Fibroblast of lung (primary cell): ENCODE data around the gene UFC1. TPM values are rescaled to one million over a fixed set of nuclear protein-coding genes. Genes with fewer than 3 reads are reported as not detected.
"Not testable (repeated sequence)": the region's sequence is repeated elsewhere in the genome, so short reads cannot be mapped to it uniquely, and the experiment has no call there.

ENCODE experiments used
- DNase-seq, 2 donors: peaks; one replicate each; pipeline versions ENCODE4 v3.0.0 to v3.0.0-alpha.2; 2010; ENCODE audit warnings: low read depth in 2 of 2
- H2AFZ ChIP-seq: 2 replicates; pipeline ENCODE4 v1.5.1; 2012; ENCODE audit warnings: low read length, control low read depth, inconsistent platforms
- H3K27ac ChIP-seq: 2 replicates; pipeline ENCODE4 v1.5.1; 2011; ENCODE audit warnings: low read length, control low read depth; ENCODE audit not compliant: insufficient read depth
- H3K27me3 ChIP-seq: 2 replicates; pipeline ENCODE4 v1.5.1; 2011; ENCODE audit warnings: mild to moderate bottlenecking, low read length; ENCODE audit not compliant: control insufficient read depth, insufficient read depth
- H3K36me3 ChIP-seq: 2 replicates; pipeline ENCODE4 v1.5.1; 2011; ENCODE audit warnings: low read length; ENCODE audit not compliant: control insufficient read depth, insufficient read depth
- H3K4me1 ChIP-seq: 2 replicates; pipeline ENCODE4 v1.5.1; 2011; ENCODE audit warnings: low read length; ENCODE audit not compliant: control insufficient read depth, insufficient read depth; ENCODE audit errors: extremely low read depth
- H3K4me2 ChIP-seq: 2 replicates; pipeline ENCODE4 v1.5.1; 2011; ENCODE audit warnings: low read length, control low read depth; ENCODE audit not compliant: insufficient read depth; ENCODE audit errors: extremely low read depth
- H3K4me3 ChIP-seq, 4 experiments: fragments of 200-600 bp in 1 of 4; sonication (generic) in 1 of 4; replicated peaks in 1 of 4; 2 replicates each; pipeline ENCODE4 v1.5.1; 2011 to 2016; ENCODE audit warnings: low read length in 4 of 4, low read depth in 3 of 4, mild to moderate bottlenecking in 3 of 4, control low read depth in 2 of 4, inconsistent platforms in 1 of 4, mixed read lengths in 1 of 4; ENCODE audit not compliant: insufficient read depth in 1 of 4; ENCODE audit errors: control extremely low read depth in 1 of 4
- H3K79me2 ChIP-seq: 2 replicates; pipeline ENCODE4 v1.5.1; 2012; ENCODE audit warnings: mild to moderate bottlenecking, low read length, inconsistent platforms; ENCODE audit not compliant: control insufficient read depth, insufficient read depth
- H3K9ac ChIP-seq: 2 replicates; pipeline ENCODE4 v1.5.1; 2011; ENCODE audit warnings: mild to moderate bottlenecking, low read length, control low read depth; ENCODE audit not compliant: insufficient read depth
- H3K9me3 ChIP-seq: 2 replicates; pipeline ENCODE4 v1.5.1; 2012; ENCODE audit warnings: low read depth, low read length; ENCODE audit not compliant: control insufficient read depth, insufficient read depth
- H4K20me1 ChIP-seq: 2 replicates; pipeline ENCODE4 v1.5.1; 2011; ENCODE audit warnings: low read length; ENCODE audit not compliant: control insufficient read depth, insufficient read depth; ENCODE audit errors: extremely low read depth
- CTCF ChIP-seq, 2 donors: IDR thresholded peaks in 1 of 2; conservative IDR thresholded peaks in 1 of 2; 1 replicate in 1 of 2; 2 replicates in 1 of 2; pipeline ENCODE4 v1.5.1; 2011 to 2012; ENCODE audit warnings: low read length in 2 of 2, control low read depth in 1 of 2, inconsistent platforms in 1 of 2, low read depth in 1 of 2, mild to moderate bottlenecking in 1 of 2
- EZH2 ChIP-seq: IDR thresholded peaks from 2 replicates; pipeline ENCODE4 v1.5.1; 2012; ENCODE audit warnings: low read length, control low read depth, mild to moderate bottlenecking; ENCODE audit errors: missing control alignments
- polyA plus RNA-seq, 2 donors: library from polyadenylated mRNA; depleted of rRNA in 1 of 2; stranded (reverse) in 1 of 2; unstranded in 1 of 2; fragments of >200 nt; gene quantifications; 2 replicates each; pipeline ENCODE4 v1.2.1, GENCODE V29; 2011 to 2012; ENCODE audit warnings: missing spikeins in 1 of 2
- total RNA-seq: library from RNA; depleted of rRNA; stranded (reverse); fragments of >200 nt; gene quantifications from 2 replicates; pipeline ENCODE4 v1.2.1, GENCODE V29; 2014

UFC1 gene
- total and polyA plus RNA-seq, 2 donors (not counting 1 experiment from before 2014, with no cell fraction given): 87.0 to 154 TPM

DNA sequence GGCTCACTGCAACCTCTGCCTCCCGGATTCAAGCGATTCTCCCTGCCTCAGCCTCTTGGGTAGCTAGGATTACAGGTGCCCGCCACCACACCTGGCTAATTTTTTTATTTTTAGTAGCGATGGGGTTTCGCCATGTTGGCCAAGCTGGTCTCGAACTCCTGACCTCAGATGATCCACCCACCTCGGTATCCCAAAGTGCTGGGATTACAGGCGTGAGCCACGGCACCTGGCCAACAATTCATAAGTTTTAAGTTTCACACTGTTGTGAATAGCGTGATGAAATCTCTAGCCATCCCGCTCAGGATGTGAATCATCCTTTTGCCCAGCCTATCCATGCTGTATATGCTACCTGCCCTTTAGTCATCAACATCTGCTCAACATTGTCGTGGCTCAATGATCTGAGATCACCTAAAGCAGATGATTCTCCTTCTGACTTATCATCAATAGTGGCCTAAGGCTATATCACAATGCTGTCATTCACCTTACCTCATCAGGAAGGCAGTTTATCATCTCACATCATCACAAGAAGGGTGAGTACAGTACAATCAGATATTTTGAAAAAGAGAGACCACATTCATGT lies 38.6 kb upstream of the UFC1 start:
- Histone ChIP-seq H3K4me2 (peak overlapping the region; percentile 57), H3K36me3 (peaks cover 2% of the 10 kb centered on the region), H4K20me1 (peaks cover 2% of the 10 kb centered on the region)

DNA sequence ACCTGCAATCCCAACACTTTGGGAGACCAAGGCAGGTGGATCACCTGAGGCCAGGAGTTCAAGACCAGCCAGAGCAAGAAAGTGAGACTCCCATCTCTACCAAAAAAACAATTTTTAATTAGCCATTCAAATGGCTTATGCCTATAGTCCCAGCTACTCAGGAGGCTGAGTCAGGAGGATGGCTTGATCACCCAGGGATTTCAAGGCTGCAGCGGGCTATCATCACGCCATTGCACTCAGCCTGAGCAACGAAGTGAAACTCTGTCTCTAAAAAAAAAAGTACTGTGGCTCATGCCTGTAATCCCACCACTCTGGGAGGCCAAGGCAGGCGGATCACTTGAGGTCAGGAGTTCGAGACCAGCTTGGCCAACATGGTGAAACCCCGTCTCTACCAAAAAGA lies 37.8 kb upstream of the UFC1 start:
- Histone ChIP-seq H3K79me2 (peaks cover 72% of the 10 kb centered on the region), H3K4me1 (peaks cover 15% of the 10 kb centered on the region)
- not testable (repeated sequence) for H4K20me1 ChIP-seq, DNase-seq, H3K27me3 ChIP-seq, H3K4me2 ChIP-seq, H3K27ac ChIP-seq, H2AFZ ChIP-seq, H3K9ac ChIP-seq, H3K4me3 ChIP-seq, H3K9me3 ChIP-seq, H3K36me3 ChIP-seq

More for the DNA sequence above, 38.6 kb upstream of the UFC1 start:
- Histone ChIP-seq H3K27ac (peak overlapping the region; percentile 18), H3K79me2 (peaks cover 75% of the 10 kb centered on the region), H3K9ac (no peak overlapping the region), H3K4me3 (peak overlapping the region in 1 of 4 experiments; percentile 1), H3K9me3 (no peaks in the 10 kb centered on the region), H3K4me1 (peaks cover 15% of the 10 kb centered on the region), H2AFZ (no peak overlapping the region), H3K27me3 (no peaks in the 10 kb centered on the region)
- DNase-seq: peak; percentile 90 to 96
- TF ChIP-seq CTCF (conservative IDR thresholded peaks at IDR 0.05 in 1 of 2, IDR thresholded peaks at IDR 0.05 in 1 of 2; ENCODE audit: low read depth in 1 of 2, low read length in 2 of 2) (no peak), EZH2 (no peak)

DNA sequence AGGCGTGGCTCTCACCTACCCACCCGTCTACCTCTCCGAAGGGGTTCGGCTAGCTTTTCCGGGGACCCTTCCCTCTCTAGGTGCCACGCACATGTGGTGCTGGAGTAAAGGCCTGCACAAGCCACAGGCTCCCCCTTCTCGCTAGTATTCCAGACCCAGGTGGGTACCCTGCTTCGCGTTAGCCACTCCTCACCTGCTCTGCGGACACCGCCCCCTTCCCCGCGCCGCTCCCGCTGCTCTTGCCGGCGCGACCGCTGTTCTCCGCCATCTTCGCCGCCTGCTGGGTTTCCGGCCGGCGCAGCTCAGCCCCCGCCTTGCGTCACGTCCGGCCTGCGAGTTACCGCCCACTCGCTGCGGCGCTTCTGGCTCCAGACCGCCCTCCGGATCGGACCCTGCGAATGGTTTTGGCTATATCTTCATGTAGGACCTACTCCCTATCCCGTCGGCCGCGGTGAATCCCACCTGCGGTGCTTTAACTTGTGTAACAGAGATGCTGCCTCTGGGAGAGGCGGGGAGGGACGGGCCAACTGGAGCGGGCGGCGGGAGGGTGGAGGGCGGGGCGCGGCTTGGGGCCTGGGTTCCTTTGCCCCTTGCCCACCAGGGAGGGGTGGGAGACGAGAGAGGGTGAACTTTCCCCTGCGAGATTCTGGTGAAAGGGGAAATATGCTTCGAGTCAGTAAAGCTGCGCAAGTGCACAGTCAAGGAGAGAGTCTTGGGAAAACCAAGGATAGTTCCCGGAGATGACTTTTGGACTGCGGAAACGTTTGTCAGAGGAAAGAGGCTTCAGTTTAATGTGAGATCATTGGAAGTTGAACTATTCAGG lies 35.8 kb upstream of the UFC1 start, which contains the start of the genes NIT1 and PFDN2:
Gene NIT1 (plus strand): TSS at position 347 of the 823 bp plus-strand sequence. CDS start 72 bp downstream, at position 419.
Gene PFDN2 (minus strand): TSS at position 279 of the 823 bp plus-strand sequence. CDS start 11 bp downstream, at position 268.
- Histone ChIP-seq H3K27ac (peak within 1 kb of the TSS; percentile 100), H3K36me3 (peaks cover 21% of the 10 kb centered on the region), H2AFZ (peak within 1 kb of the TSS; percentile 95), H3K4me1 (peaks cover 15% of the 10 kb centered on the region), H3K4me2 (peak within 1 kb of the TSS; percentile 100), H3K4me3 (peak within 1 kb of the TSS; percentile 85 to 100 (median 96)), H3K9ac (peak within 1 kb of the TSS; percentile 97), H4K20me1 (peaks cover 2% of the 10 kb centered on the region), H3K79me2 (peaks cover 57% of the 10 kb centered on the region), H3K27me3 (no peaks in the 10 kb centered on the region), H3K9me3 (no peaks in the 10 kb centered on the region)
- DNase-seq: peak; percentile 84 to 87
- TF ChIP-seq CTCF (conservative IDR thresholded peaks at IDR 0.05 in 1 of 2, IDR thresholded peaks at IDR 0.05 in 1 of 2; ENCODE audit: low read depth in 1 of 2, low read length in 2 of 2): no peak
- TF ChIP-seq EZH2: no peak
